ENCODE results near the gene CNTFR. TPM values are rescaled to one million over a fixed set of nuclear protein-coding genes. Genes with fewer than 3 reads are reported as not detected.
A peak's percentile ranks its signal among the peaks of the same experiment; 100 is the strongest.

CNTFR gene
- polyA plus RNA-seq, 1 donor (not counting 4 experiments of a cell fraction or from before 2014, with no cell fraction given): 0.42 TPM

- Histone ChIP-seq H3K27me3 (ENCODE audit: control insufficient read depth, extremely low read depth, insufficient read depth, low read length) (peaks cover 48% of the 10 kb centered on the region), H3K9ac (ENCODE audit: control insufficient read depth, extremely low read depth, insufficient read depth, low read length) (no peak within 1 kb of the TSS), H2AFZ (ENCODE audit: control insufficient read depth, low read length) (peak within 1 kb of the TSS; percentile 47), H4K20me1 (ENCODE audit: control insufficient read depth, extremely low read depth, insufficient read depth, low read length) (no peaks in the 10 kb centered on the region), H3K9me1 (ENCODE audit: control insufficient read depth, extremely low read depth, insufficient read depth, low read length) (no peaks in the 10 kb centered on the region), H3K27ac (ENCODE audit: control insufficient read depth, insufficient read depth, low read length) (no peak within 1 kb of the TSS), H3K9me3 (ENCODE audit: control insufficient read depth, low read depth, low read length) (no peaks in the 10 kb centered on the region), H3K79me2 (ENCODE audit: control insufficient read depth, insufficient read depth, low read length) (no peaks in the 10 kb centered on the region), H3K4me3 (ENCODE audit: control insufficient read depth in 2 of 3, extremely low read depth in 1 of 3, insufficient read depth in 2 of 3, low read depth in 1 of 3, low read length in 3 of 3) (peak within 1 kb of the TSS; percentile 22 to 38 (median 25)), H3K4me1 (ENCODE audit: control insufficient read depth, extremely low read depth, insufficient read depth, low read length) (peaks cover 5% of the 10 kb centered on the region), H3K36me3 (ENCODE audit: control insufficient read depth in 2 of 2, extremely low read depth in 1 of 2, insufficient read depth in 2 of 2, low read length in 2 of 2) (no peaks in the 10 kb centered on the region), H3K4me2 (ENCODE audit: control insufficient read depth, extremely low read depth, insufficient read depth, low read depth, low read length) (peak within 1 kb of the TSS; percentile 47)
- TF ChIP-seq EZH2 (IDR thresholded peaks at IDR 0.05; ENCODE audit: low read length) (peak; percentile 85), CTCF (optimal IDR thresholded peaks at IDR 0.05 in 1 of 3, IDR thresholded peaks at IDR 0.05 in 1 of 3, conservative IDR thresholded peaks at IDR 0.05 in 1 of 3; ENCODE audit: extremely low read depth in 1 of 3, insufficient read depth in 2 of 3, low read length in 3 of 3) (no peak)
- dilution Hi-C loops (cut with MboI; ENCODE audit: extremely low pct_ligation_motif_present, low sequenced_read_pairs): no loop called here
- no peak for FAIRE-seq
- DNase-seq (ENCODE audit: low read depth, low spot score): no peak
Measured at GRCh38 chr9:34628656-34629490, 39.3 kb upstream of the CNTFR start, which contains the start of gene ARID3C. ARID3C (minus strand) TSS chr9:34629066; CDS start chr9:34628014, 1,052 bp downstream.

GRCh38 chr9:34627716-34628655, 38.5 kb upstream of the CNTFR start:
- H2AFZ ChIP-seq (ENCODE audit: control insufficient read depth, low read length): no peak overlapping the region
- no peaks in the 10 kb centered on the region for H3K9me1 ChIP-seq (ENCODE audit: control insufficient read depth, extremely low read depth, insufficient read depth, low read length)
- peaks cover 5% of the 10 kb centered on the region for H3K4me1 ChIP-seq (ENCODE audit: control insufficient read depth, extremely low read depth, insufficient read depth, low read length)
- H3K27ac ChIP-seq (ENCODE audit: control insufficient read depth, insufficient read depth, low read length): no peak overlapping the region
- no peak overlapping the region for H3K9ac ChIP-seq (ENCODE audit: control insufficient read depth, extremely low read depth, insufficient read depth, low read length)
- no peaks in the 10 kb centered on the region for H4K20me1 ChIP-seq (ENCODE audit: control insufficient read depth, extremely low read depth, insufficient read depth, low read length)
- dilution Hi-C loops (cut with MboI; ENCODE audit: extremely low pct_ligation_motif_present, low sequenced_read_pairs): no loop called here
- DNase-seq (ENCODE audit: low read depth, low spot score) (no peak), FAIRE-seq (no peak)
- H3K36me3 ChIP-seq (ENCODE audit: control insufficient read depth in 2 of 2, extremely low read depth in 1 of 2, insufficient read depth in 2 of 2, low read length in 2 of 2): no peaks in the 10 kb centered on the region
- peak overlapping the region; percentile 47 for H3K4me2 ChIP-seq (ENCODE audit: control insufficient read depth, extremely low read depth, insufficient read depth, low read depth, low read length)
- peak overlapping the region in 1 of 3 experiments; percentile 16 for H3K4me3 ChIP-seq (ENCODE audit: control insufficient read depth in 2 of 3, extremely low read depth in 1 of 3, insufficient read depth in 2 of 3, low read depth in 1 of 3, low read length in 3 of 3)
- no peak for TF ChIP-seq CTCF (optimal IDR thresholded peaks at IDR 0.05 in 1 of 3, IDR thresholded peaks at IDR 0.05 in 1 of 3, conservative IDR thresholded peaks at IDR 0.05 in 1 of 3; ENCODE audit: extremely low read depth in 1 of 3, insufficient read depth in 2 of 3, low read length in 3 of 3)
- no peak for TF ChIP-seq EZH2 (IDR thresholded peaks at IDR 0.05; ENCODE audit: low read length)
- H3K9me3 ChIP-seq (ENCODE audit: control insufficient read depth, low read depth, low read length): no peaks in the 10 kb centered on the region
- H3K27me3 ChIP-seq (ENCODE audit: control insufficient read depth, extremely low read depth, insufficient read depth, low read length): peaks cover 48% of the 10 kb centered on the region
- H3K79me2 ChIP-seq (ENCODE audit: control insufficient read depth, insufficient read depth, low read length): no peaks in the 10 kb centered on the region
